ENCODE measurements around the gene EGFR.
"Not testable (repeated sequence)": the region's sequence is repeated elsewhere in the genome, so short reads cannot be mapped to it uniquely, and the experiment has no call there.

EGFR gene

GRCh38 chr7:55155351-55156117, 136.7 kb downstream of the EGFR start:
- DNase-seq = no peak

- DNase-seq = no peak
Measured at GRCh38 chr7:55156919-55157763, 138.3 kb downstream of the EGFR start.

DNA sequence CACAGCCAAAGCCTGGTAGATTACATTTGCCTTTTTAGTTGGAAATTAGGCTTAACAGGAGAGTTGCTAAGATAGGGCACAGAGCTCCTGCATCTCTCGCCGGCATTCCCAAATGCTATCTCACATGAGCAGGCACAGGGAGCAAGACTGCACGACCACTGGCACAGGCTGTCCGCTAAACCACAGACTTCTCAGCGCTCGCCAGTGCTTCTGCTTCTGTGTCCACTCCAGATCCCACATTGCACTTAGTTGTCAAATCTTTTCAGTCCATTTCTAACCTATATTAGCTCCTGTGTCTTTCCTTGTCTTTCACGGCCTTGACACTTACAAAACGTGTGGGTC, 138.9 kb downstream of the EGFR start:
- no peak for DNase-seq

GRCh38 chr7:55158541-55159382, 139.9 kb downstream of the EGFR start:
- no peak for DNase-seq

DNA sequence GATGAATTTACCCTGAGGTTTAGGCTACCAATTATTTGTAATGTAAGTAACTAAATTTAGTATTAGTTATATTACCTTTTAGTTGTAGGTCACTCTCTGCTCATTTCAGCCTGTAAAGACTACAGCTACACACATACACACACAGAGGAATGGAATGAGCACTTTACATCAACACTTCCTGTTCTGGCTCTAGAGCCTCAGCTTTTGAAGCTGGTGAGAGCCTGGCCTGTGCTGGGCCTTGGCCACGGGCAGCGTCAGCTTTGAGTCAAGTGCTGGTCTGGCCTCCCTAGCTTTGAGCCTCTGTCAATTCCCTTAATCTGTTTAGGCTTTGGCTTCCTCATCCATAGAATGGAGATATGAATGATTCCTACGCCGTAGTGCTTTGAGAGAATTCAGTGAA, 141.7 kb downstream of the EGFR start:
- no peak for DNase-seq

GRCh38 chr7:55161154-55161687, 142.4 kb downstream of the EGFR start:
- no peak for DNase-seq

GRCh38 chr7:55162476-55162875, 143.7 kb downstream of the EGFR start:
- no peak for DNase-seq

- no peak for DNase-seq
Measured at GRCh38 chr7:55163733-55164132, 144.9 kb downstream of the EGFR start.

DNA sequence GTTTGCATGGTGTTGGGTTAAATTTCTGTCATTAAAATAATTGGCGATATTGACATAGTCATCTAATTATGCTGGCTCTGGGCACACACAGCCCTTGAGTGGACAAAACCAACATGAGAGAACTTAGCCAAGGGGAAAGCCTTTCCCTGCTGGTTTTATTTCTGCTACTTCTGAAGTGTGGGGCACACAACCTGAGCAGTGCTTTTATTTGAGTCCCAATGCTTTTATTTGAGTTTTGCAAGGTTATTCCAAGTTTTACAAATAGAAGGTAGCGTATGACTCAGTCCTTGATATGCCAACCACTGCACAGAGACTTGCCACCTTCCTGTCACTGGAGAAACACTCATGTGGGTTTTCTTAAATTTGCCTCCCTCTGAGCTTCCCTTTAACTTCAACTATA, 145.7 kb downstream of the EGFR start:
- no peak for DNase-seq

DNA sequence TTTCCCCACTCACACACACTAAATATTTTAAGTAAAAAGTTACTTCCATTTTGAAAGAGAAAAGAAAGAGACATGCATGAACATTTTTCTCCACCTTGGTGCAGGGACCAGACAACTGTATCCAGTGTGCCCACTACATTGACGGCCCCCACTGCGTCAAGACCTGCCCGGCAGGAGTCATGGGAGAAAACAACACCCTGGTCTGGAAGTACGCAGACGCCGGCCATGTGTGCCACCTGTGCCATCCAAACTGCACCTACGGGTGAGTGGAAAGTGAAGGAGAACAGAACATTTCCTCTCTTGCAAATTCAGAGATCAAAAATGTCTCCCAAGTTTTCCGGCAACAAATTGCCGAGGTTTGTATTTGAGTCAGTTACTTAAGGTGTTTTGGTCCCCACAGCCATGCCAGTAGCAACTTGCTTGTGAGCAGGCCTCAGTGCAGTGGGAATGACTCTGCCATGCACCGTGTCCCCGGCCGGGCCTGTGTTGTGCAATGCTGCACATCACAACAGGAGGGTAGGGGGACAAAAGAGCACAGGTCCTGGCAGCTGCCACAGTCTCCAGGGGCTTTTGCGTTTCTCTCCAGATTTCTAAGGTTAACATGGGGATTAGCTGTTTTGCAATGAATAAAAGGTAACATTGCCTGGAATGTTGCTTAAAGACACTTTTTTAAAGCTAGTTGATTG, 146.5 kb downstream of the EGFR start:
- DNase-seq = no peak

DNA sequence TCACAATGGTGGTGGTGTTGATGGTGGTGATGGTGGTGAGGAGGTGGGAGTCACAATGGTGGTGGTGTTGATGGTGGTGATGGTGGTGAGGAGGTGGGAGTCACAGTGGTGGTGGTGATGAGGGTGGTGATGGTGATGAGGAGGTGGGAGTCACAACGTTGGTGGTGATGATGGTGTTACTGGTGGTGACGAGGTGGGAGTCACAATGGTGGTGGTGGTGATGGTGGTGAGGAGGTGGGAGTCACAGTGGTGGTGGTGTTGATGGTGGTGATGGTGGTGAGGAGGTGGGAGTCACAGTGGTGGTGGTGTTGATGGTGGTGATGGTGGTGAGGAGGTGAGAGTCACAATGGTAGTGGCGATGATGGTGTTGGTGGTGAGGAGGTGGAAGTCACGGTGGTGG, 148.5 kb downstream of the EGFR start:
- not testable (repeated sequence) for DNase-seq

- no peak for DNase-seq
Measured at GRCh38 chr7:55170335-55171069, 151.7 kb downstream of the EGFR start.

DNA sequence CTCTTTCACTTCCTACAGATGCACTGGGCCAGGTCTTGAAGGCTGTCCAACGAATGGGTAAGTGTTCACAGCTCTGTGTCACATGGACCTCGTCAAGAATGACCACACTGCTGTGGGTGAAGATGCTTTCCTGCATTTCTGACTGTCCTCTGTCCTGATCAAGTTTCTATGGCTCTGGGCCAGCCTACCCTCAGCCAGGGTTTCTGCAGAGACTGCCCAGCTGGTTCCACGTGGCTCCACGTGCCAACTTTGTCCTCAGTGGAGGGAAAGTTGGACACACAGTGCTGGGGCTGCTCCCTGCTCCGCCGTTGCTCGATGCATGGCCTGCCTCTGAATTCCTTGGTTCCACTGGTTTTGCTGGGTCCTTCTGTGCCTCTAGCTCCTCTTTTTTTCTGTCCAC, 152.3 kb downstream of the EGFR start:
- DNase-seq = no peak

- no peak for DNase-seq
Measured at GRCh38 chr7:55172161-55172560, 153.3 kb downstream of the EGFR start.

DNA sequence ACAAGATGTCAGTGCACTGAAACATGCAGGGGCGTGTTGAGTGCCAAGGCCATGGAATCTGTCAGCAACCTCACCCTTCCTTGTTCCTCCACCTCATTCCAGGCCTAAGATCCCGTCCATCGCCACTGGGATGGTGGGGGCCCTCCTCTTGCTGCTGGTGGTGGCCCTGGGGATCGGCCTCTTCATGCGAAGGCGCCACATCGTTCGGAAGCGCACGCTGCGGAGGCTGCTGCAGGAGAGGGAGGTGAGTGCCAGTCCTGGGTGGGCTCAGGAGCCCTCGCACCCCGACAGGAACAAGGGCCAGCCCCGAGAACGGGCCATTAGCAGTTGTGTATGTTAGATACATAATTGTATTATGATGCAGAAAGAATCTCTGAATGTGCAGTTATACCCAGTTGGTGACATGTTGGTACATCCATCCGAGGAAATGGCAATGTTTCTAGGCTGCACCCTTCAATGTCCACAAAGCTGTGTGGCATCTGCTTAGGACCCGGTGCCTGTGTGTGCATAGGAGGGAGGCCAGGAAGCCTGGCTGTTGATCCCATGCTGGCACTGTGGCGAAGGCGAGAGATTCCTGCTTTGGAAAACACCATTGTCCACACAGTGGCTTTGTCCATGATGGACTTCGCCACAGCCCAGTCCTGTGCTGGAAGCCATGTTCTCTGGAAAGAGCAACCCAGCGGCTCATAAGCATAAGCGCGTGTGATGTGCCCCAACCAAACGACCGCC, 154.2 kb downstream of the EGFR start:
- DNase-seq = no peak

GRCh38 chr7:55173671-55174070, 154.9 kb downstream of the EGFR start:
- DNase-seq = no peak

- no peak for DNase-seq
Measured at GRCh38 chr7:55174456-55174855, 155.6 kb downstream of the EGFR start.

DNA sequence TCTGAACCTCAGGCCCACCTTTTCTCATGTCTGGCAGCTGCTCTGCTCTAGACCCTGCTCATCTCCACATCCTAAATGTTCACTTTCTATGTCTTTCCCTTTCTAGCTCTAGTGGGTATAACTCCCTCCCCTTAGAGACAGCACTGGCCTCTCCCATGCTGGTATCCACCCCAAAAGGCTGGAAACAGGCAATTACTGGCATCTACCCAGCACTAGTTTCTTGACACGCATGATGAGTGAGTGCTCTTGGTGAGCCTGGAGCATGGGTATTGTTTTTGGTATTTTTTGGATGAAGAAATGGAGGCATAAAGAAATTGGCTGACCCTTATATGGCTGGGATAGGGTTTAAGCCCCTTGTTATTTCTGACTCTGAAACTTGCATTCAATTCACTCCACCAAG, 156.0 kb downstream of the EGFR start:
- no peak for DNase-seq

DNA sequence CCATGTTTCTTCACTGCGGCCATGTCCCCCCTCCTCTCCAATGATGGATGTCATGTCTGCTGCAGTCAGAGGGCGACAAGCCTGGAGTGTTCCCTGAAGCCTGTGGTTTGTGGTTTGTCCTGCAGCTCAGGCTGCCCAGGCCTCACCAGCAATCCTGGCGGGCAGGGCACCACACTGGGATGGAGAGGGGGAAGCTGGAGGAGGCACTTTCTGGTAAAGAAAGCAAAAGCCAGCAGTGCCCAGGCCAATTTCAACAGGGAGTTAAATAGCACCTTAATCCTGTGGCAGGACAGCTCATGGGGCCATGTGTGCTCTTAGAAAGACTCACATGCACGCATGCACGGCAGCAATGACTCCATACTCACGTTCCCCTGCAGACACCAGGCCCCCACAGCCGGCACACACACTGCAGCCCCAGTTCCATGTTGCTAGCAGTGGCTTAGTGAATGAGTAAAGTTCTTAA, 158.3 kb downstream of the EGFR start:
- DNase-seq = no peak

- DNase-seq = no peak
Measured at GRCh38 chr7:55177589-55178261, 158.9 kb downstream of the EGFR start.

All from NCI-H524 treated with DMSO at 0.1 percent for 48 hours (cell line).